ENCODE measurements around the gene FOXF1.

FOXF1 gene

DNA sequence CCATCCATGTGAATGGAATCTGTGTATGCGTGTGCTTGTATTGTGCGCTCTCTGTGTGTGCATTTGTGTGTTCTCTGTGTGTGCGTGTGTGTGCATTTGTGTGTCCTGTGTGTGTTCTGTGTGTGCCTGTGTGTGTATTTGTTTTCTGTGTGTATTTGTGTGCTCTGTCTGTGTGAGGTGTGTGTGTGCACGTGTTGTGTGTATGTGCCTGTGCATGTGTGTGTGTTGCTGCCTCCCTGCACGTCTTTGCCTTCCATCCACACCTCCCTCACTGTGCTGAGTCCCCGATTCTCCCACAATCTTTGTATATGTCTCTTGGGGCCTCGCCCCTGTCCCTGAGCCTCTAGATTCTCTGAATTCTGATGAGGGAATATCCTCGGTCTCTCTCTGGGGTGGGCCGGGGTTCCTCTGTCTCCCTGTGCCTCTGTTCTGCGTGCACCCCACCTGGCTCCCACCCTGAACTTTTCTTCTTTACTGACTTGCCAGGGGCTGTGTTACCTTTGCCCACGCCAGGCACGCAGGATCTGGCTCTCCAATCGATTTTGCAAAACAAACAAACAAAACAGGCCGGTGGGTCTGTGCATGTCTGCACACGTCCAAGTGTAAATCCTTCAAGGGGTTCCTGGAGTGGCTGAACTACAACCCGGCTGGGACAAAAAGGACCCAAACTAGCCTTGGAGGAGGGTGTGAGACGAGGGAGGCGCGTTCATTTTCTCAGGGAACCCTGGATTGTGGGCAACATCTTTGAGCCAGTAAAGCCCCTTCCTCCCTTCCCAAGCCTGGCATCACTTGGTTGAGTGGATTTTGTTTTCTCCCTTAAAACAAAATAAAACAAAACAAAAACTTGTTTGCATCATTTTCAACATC is 8.1 kb upstream of the FOXF1 start:
- CTCF ChIA-PET, result no interaction called here
- POLR2A ChIA-PET (ENCODE audit: low non-redundant PET), result no interaction called here
- no peak overlapping the region for H3K27ac ChIP-seq
- no peak for TF ChIP-seq CTCF (conservative IDR thresholded peaks at IDR 0.05; ENCODE audit: low read depth)
- no peak for DNase-seq (ENCODE audit: low spot score)

GRCh38 chr16:86502856-86503748 is 7.2 kb upstream of the FOXF1 start:
- H3K27ac ChIP-seq, result no peak overlapping the region
- no peak for DNase-seq (ENCODE audit: low spot score)
- ChIA-PET POLR2A (ENCODE audit: low non-redundant PET) (no interaction called here), CTCF (no interaction called here)
- no peak for TF ChIP-seq CTCF (conservative IDR thresholded peaks at IDR 0.05; ENCODE audit: low read depth)

- ChIA-PET CTCF (no interaction called here), POLR2A (ENCODE audit: low non-redundant PET) (no interaction called here)
- no peak for TF ChIP-seq CTCF (conservative IDR thresholded peaks at IDR 0.05; ENCODE audit: low read depth)
- no peak overlapping the region for H3K27ac ChIP-seq
- no peak for DNase-seq (ENCODE audit: low spot score)
Measured at GRCh38 chr16:86503830-86504229, 6.5 kb upstream of the FOXF1 start.

DNA sequence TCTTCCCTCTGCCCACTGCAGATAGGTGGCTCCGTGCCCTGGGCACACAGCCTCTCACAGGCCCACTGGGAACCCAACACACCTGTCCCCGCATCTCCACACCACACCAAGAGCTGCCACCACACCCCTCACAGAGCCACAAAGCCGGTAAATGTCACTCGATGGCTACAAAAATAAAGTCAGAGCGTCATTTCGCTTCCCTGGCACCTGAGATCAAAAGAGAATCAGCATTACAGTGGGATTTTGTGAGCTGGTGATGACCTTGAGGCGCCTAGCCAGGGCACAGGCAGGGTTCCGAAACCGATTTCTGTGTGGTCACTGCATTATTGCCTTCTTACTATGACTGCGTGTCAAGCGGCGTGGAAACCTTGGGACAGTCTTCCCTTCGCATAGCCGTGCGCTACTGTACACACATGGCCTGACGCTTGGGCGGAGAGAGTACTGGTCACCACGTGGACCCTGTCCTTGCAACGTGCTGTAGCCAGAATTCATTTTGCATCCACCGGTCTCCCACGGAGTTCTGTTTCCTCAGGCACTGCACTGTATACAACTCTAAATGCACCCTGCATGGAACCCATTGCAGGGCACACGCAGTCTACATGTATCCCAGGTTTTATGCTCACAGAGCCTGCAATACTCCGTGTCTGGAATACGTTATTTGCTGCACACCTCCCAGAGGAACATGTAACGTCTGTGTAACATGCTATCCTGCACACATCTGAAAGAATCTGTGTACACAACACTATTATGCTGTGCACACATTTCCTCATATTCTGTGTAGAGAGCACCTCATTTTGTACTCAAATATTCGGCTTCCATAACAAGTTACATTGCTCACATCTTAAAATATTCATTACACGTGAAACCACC is 5.8 kb upstream of the FOXF1 start:
- no peak for TF ChIP-seq CTCF (conservative IDR thresholded peaks at IDR 0.05; ENCODE audit: low read depth)
- POLR2A ChIA-PET (ENCODE audit: low non-redundant PET), result interaction anchor here (0.6 kb wide), 1 partner anchor 135 kb away, joined by 3 read pairs; no protein-coding TSS in a partner anchor
- no peak for DNase-seq (ENCODE audit: low spot score)
- CTCF ChIA-PET, result no interaction called here
- no peak overlapping the region for H3K27ac ChIP-seq

DNA sequence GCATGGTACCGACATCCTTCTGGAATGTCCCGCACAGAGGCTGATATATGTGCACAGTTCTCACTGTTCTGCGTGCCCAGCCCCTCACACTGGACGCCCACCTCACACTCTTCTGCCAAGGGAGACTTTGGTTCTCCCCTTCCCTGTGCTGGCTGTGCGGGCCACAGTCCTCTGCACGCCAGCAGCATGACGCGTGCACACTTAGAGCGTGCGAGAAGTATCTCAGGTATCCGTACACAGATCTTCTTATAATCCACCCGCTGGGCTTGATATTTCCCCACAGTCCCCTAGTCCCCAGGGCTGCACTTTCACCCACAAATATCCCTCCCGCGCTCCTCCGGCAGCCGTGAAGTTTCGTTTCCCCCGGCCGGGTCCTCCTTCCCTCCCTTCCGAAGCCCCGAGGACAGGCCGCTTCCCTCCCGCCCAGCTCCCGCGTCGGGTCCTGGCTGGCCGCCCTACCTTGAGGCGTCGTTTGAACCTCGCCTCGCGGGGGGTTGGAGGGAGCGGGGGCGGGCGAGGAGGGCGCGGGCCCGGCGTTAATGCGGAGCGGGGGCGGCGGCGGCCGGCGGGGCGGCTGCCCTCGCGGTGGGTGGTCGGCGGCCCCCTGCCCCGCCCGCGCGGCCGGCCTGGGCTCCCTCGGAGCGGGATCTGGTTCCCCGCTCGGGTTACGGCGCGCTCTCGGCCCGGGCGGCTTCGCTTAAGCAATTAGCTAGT is 5.0 kb upstream of the FOXF1 start:
- no peak for DNase-seq (ENCODE audit: low spot score)
- CTCF ChIA-PET, result interaction anchor here (1.9 kb wide), 1 partner anchor 12 kb away, joined by 5 read pairs; no protein-coding TSS in a partner anchor
- POLR2A ChIA-PET (ENCODE audit: low non-redundant PET), result no interaction called here
- no peak for TF ChIP-seq CTCF (conservative IDR thresholded peaks at IDR 0.05; ENCODE audit: low read depth)
- no peak overlapping the region for H3K27ac ChIP-seq
